GM12878 (cell line): Measurements from ENCODE around the gene DIRAS1. TPM values are rescaled to one million over a fixed set of nuclear protein-coding genes. Genes with fewer than 3 reads are reported as not detected.
A peak's percentile ranks its signal among the peaks of the same experiment; 100 is the strongest.

Source experiments
- ATAC-seq: fragments of 200-7000 bp; cut with Tn5 transposase; 3 replicates; pipeline ENCODE4 v1.9.1; 2020; ENCODE audit warnings: mild to moderate bottlenecking, moderate library complexity
- BruUV-seq: library from RNA; stranded (reverse); fragments of 400-500 nt; replicated peaks from 2 replicates; lab custom pipeline; 2021; lab: Mats Ljungman, UMichigan
- CTCF ChIA-PET: fragments of 300-600 bp; sonication (Branson Sonifier 250); formaldehyde crosslinking; extraction: SDS; loops from one replicate; lab custom pipeline; 2021; ENCODE audit warnings: inconsistent platforms; lab: Yijun Ruan, JAX
- POLR2A ChIA-PET: fragments of 350-600 bp; formaldehyde crosslinking; extraction: SDS; loops from one replicate; lab custom pipeline; 2021; ENCODE audit warnings: inconsistent platforms; lab: Charles Lee
- RAD21 ChIA-PET: fragments of 300-600 bp; sonication (Branson Sonifier 250); formaldehyde crosslinking; loops from one replicate; lab custom pipeline; 2023; ENCODE audit warnings: antibody characterized with exemption; ENCODE audit not compliant: unreplicated experiment; lab: Charles Lee
- SMC1A ChIA-PET: fragments of 300-600 bp; sonication (Branson Sonifier 250); formaldehyde crosslinking; loops from one replicate; lab custom pipeline; 2023; ENCODE audit not compliant: unreplicated experiment, uncharacterized antibody; lab: Charles Lee
- DNase-seq: peaks from one replicate; pipeline ENCODE4 v3.0.0-alpha.2; 2011; ENCODE audit warnings: low read depth, low spot score
- FAIRE-seq: peaks from 3 replicates; lab custom pipeline; 2011; peaks lifted over from hg19 to GRCh38; lab: Jason Lieb, UNC
- H2AFZ ChIP-seq: 2 replicates; pipeline ENCODE4 v1.6.0; 2011; ENCODE audit warnings: low read depth, low read length, control low read depth; ENCODE audit not compliant: control insufficient read depth
- H3K27ac ChIP-seq: 2 replicates; pipeline ENCODE4 v1.5.1; 2011; ENCODE audit warnings: control low read depth; ENCODE audit not compliant: control insufficient read depth, insufficient read depth
- H3K27me3 ChIP-seq, 2 experiments: replicated peaks in 1 of 2; 2 replicates each; pipeline versions ENCODE4 v1.6.0 to v1.6.1; 2011; ENCODE audit warnings: low read length in 1 of 2; ENCODE audit not compliant: control insufficient read depth in 2 of 2, insufficient read depth in 2 of 2
- H3K36me3 ChIP-seq, 2 experiments: 2 replicates each; pipeline ENCODE4 v1.5.1; 2011; ENCODE audit warnings: low read length in 1 of 2; ENCODE audit not compliant: control insufficient read depth in 2 of 2, insufficient read depth in 2 of 2
- H3K4me1 ChIP-seq: 2 replicates; pipeline ENCODE4 v1.6.1; 2011; ENCODE audit warnings: mild to moderate bottlenecking, low read length, moderate library complexity, mixed read lengths; ENCODE audit not compliant: control insufficient read depth, insufficient read depth
- H3K4me2 ChIP-seq: 2 replicates; pipeline ENCODE4 v1.6.0; 2011; ENCODE audit warnings: control low read depth; ENCODE audit not compliant: control insufficient read depth, insufficient read depth
- H3K4me3 ChIP-seq: fragments of 200-600 bp; sonication (generic); 2 replicates; pipeline ENCODE4 v1.5.1; 2016
- H3K79me2 ChIP-seq: 2 replicates; pipeline ENCODE4 v1.6.0; 2011; ENCODE audit warnings: low read length; ENCODE audit not compliant: control insufficient read depth, insufficient read depth
- H3K9ac ChIP-seq: 2 replicates; pipeline ENCODE4 v1.8.0; 2011; ENCODE audit warnings: low read length, control low read depth, mixed read lengths; ENCODE audit not compliant: control insufficient read depth, insufficient read depth
- H3K9me3 ChIP-seq: replicated peaks from 3 replicates; pipeline ENCODE4 v1.5.1; 2011; ENCODE audit warnings: mild to moderate bottlenecking, low read length; ENCODE audit not compliant: control insufficient read depth, insufficient read depth
- H4K20me1 ChIP-seq: 2 replicates; pipeline ENCODE4 v1.6.0; 2011; ENCODE audit not compliant: control insufficient read depth, insufficient read depth
- CBX5 ChIP-seq: sonication (generic); IDR thresholded peaks from 2 replicates; pipeline ENCODE4 v1.6.1; 2016; ENCODE audit warnings: low read depth, moderate library complexity, mild to moderate bottlenecking, inconsistent platforms
- FOXM1 ChIP-seq: IDR thresholded peaks from 2 replicates; pipeline ENCODE4 v1.6.1; 2012; ENCODE audit warnings: low read depth, mild to moderate bottlenecking, inconsistent platforms, low read length, moderate library complexity
- IRF4 ChIP-seq: IDR thresholded peaks from 2 replicates; pipeline ENCODE4 v1.6.1; 2011; ENCODE audit warnings: low read depth, low read length
- KLF5 ChIP-seq: fragments of 450-650 bp; IDR thresholded peaks from 2 replicates; pipeline ENCODE4 v1.6.1; 2014; ENCODE audit warnings: mild to moderate bottlenecking; ENCODE audit not compliant: partially characterized antibody
- RFX5 ChIP-seq: IDR thresholded peaks from 2 replicates; pipeline ENCODE4 v1.6.1; 2011; ENCODE audit warnings: low read depth, low read length, improper control_type of control experiment
- WGBS: methylation state at CpG from one replicate; pipeline ENCODE4 v1.1.6; 2016; ENCODE audit warnings: low lambda C conversion rate; ENCODE audit not compliant: insufficient replicate concordance, insufficient coverage; ENCODE audit errors: missing lambda C conversion rate; 5-methylcytosine and 5-hydroxymethylcytosine counted together
- in situ Hi-C: fragments of 300-500 bp; cut with MboI; formaldehyde crosslinking; loops from 9 replicates; pipeline ENCODE4 v1.14.3; 2018; ENCODE audit warnings: mixed read lengths
- intact Hi-C: fragments of 100-400 bp; cut with micrococcal nuclease; formaldehyde crosslinking; loops from one replicate; pipeline ENCODE4 v1.14.2; 2022; ENCODE audit not compliant: unreplicated experiment
- polyA plus RNA-seq, 11 experiments: library from polyadenylated mRNA; depleted of rRNA in 4 of 11; unstranded in 6 of 11; stranded (reverse) in 5 of 11; fragments of >200 nt; fragmentation: Nextera tagmentation in 4 of 11; fragmentation: Illumina TruSeq in 1 of 11; extraction: Ambion mirVana in 4 of 11; extraction: Trizol in 1 of 11; gene quantifications; 1 replicate in 1 of 11; 2 replicates in 10 of 11; pipeline versions ENCODE4 v1.2.1 to v1.2.3, GENCODE V29; 2011 to 2016; ENCODE audit warnings: inconsistent platforms in 2 of 11, missing spikeins in 2 of 11, low read depth in 1 of 11
- total RNA-seq, 4 experiments: library from RNA; depleted of rRNA in 3 of 4; stranded (reverse); fragments of >200 nt in 3 of 4; fragmentation: Illumina TruSeq in 1 of 4; extraction: Trizol in 1 of 4; gene quantifications; 2 replicates each; pipeline versions ENCODE4 v1.2.1 to v1.2.3, GENCODE V29; 2013 to 2021

The DIRAS1 gene
- total and polyA plus RNA-seq, 10 of the 15 experiments (the other 5 are each of a cell fraction or from before 2014, with no cell fraction given): 0.04 to 0.18 (median 0.08) TPM; not detected in 3

- no peak for TF ChIP-seq RFX5
- no peak for TF ChIP-seq KLF5
- TF ChIP-seq FOXM1: no peak
- H3K4me2 ChIP-seq: no peak overlapping the region
- H3K27ac ChIP-seq: no peak overlapping the region
- no peak for ATAC-seq
- peaks cover 7% of the 10 kb centered on the region; the same call in 1 of the 3 replicates for H3K9me3 ChIP-seq
- peaks cover 4% of the 10 kb centered on the region for H3K4me1 ChIP-seq
- H3K27me3 ChIP-seq: peaks cover 1 to 3% of the 10 kb centered on the region in 2 experiments; a peak in 1 of 4 replicates
- intact Hi-C loops: no loop called here
- no peak overlapping the region for H3K9ac ChIP-seq
- CTCF ChIA-PET: no interaction called here
- no TSS peak for BruUV-seq
- H2AFZ ChIP-seq: no peak overlapping the region
- no peaks in the 10 kb centered on the region for H3K36me3 ChIP-seq
- SMC1A ChIA-PET: no interaction called here
- RAD21 ChIA-PET: no interaction called here
- no peak overlapping the region for H3K4me3 ChIP-seq
- H4K20me1 ChIP-seq: no peaks in the 10 kb centered on the region
- 53% methylated on average over 19 of the region's 19 CpGs for WGBS
- DNase-seq: no peak
- in situ Hi-C loops: no loop called here
- POLR2A ChIA-PET: no interaction called here
- FAIRE-seq: no peak
- no peaks in the 10 kb centered on the region for H3K79me2 ChIP-seq
Measured at GRCh38 chr19:2716275-2716650, 4.9 kb downstream of the DIRAS1 start.

- Histone ChIP-seq H3K27ac (no peak overlapping the region), H2AFZ (no peak overlapping the region), H4K20me1 (no peaks in the 10 kb centered on the region), H3K27me3 (peaks cover under 1 to 3% of the 10 kb centered on the region in 2 experiments; a peak in 1 of 4 replicates), H3K9me3 (peaks cover 7% of the 10 kb centered on the region; the same call in 1 of the 3 replicates), H3K4me1 (peaks cover 10% of the 10 kb centered on the region), H3K36me3 (no peaks in the 10 kb centered on the region), H3K4me3 (no peak overlapping the region), H3K9ac (no peak overlapping the region), H3K79me2 (no peaks in the 10 kb centered on the region), H3K4me2 (no peak overlapping the region)
- 53% methylated on average over 12 of the region's 12 CpGs for WGBS
- ChIA-PET CTCF (no interaction called here), RAD21 (interaction anchor here (0.5 kb wide), 1 partner anchor 386 kb away, joined by 4 read pairs; no protein-coding TSS in a partner anchor), SMC1A (no interaction called here), POLR2A (interaction anchor here (1.1 kb wide), 1 partner anchor 14 kb away, joined by 6 read pairs; no protein-coding TSS in a partner anchor)
- DNase-seq: no peak
- in situ Hi-C loops: no loop called here
- intact Hi-C loops: no loop called here
- no peak for ATAC-seq
- BruUV-seq: no TSS peak
- TF ChIP-seq CBX5 (peak; percentile 80; the same call in 1 of the 2 replicates), IRF4 (no peak)
- no peak for FAIRE-seq
Measured at GRCh38 chr19:2715470-2716274, 5.5 kb downstream of the DIRAS1 start.
